ENCODE data around the gene TRMU. TPM values are rescaled to one million over a fixed set of nuclear protein-coding genes. Genes with fewer than 3 reads are reported as not detected.

The TRMU gene
- total RNA-seq, 3 donors from 2014 or later: 40.5 to 41.5 (median 41.2) TPM

DNA sequence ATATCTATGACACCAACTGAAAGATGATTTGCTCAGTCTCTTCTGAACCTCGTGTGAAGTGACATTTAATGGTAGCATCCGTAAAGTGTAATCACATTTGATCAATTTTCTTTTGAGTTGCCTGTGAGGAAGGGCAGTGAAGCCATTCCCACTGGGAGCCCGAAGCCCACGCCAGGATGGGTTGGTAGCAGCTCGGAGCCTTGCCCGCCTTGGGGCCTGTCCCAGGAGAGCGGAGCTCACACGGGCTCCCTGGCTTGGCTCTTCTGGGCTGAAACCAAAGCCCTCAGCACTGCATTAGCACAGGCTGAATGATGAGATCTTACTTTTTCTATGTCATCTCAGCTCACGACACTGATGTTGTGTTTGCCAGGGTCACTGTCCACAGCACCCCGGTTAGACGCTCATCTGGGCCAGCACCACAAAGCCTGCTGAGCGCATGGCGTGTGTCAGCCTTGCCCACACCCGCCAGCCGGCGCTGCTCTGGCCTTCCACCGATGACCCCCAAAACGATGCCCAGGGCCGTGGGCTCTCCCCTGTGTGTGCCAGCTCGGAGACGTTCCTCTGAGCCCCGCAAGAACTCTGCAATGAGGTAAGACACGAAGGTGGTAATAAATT lies 9.3 kb upstream of the TRMU start:
- no peaks in the 10 kb centered on the region for H3K9me3 ChIP-seq
- H3K4me1 ChIP-seq (ENCODE audit: low read depth): no peaks in the 10 kb centered on the region
- DNase-seq (no peak), ATAC-seq (no peak)
- H3K36me3 ChIP-seq (ENCODE audit: low read depth): no peaks in the 10 kb centered on the region
- TF ChIP-seq, protein P1, sequence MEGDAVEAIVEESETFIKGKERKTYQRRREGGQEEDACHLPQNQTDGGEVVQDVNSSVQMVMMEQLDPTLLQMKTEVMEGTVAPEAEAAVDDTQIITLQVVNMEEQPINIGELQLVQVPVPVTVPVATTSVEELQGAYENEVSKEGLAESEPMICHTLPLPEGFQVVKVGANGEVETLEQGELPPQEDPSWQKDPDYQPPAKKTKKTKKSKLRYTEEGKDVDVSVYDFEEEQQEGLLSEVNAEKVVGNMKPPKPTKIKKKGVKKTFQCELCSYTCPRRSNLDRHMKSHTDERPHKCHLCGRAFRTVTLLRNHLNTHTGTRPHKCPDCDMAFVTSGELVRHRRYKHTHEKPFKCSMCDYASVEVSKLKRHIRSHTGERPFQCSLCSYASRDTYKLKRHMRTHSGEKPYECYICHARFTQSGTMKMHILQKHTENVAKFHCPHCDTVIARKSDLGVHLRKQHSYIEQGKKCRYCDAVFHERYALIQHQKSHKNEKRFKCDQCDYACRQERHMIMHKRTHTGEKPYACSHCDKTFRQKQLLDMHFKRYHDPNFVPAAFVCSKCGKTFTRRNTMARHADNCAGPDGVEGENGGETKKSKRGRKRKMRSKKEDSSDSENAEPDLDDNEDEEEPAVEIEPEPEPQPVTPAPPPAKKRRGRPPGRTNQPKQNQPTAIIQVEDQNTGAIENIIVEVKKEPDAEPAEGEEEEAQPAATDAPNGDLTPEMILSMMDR (IDR thresholded peaks at IDR 0.05): no peak
- intact Hi-C loops (cut with DNase I, micrococcal nuclease): no loop called here
- H3K4me3 ChIP-seq: no peak overlapping the region

DNA sequence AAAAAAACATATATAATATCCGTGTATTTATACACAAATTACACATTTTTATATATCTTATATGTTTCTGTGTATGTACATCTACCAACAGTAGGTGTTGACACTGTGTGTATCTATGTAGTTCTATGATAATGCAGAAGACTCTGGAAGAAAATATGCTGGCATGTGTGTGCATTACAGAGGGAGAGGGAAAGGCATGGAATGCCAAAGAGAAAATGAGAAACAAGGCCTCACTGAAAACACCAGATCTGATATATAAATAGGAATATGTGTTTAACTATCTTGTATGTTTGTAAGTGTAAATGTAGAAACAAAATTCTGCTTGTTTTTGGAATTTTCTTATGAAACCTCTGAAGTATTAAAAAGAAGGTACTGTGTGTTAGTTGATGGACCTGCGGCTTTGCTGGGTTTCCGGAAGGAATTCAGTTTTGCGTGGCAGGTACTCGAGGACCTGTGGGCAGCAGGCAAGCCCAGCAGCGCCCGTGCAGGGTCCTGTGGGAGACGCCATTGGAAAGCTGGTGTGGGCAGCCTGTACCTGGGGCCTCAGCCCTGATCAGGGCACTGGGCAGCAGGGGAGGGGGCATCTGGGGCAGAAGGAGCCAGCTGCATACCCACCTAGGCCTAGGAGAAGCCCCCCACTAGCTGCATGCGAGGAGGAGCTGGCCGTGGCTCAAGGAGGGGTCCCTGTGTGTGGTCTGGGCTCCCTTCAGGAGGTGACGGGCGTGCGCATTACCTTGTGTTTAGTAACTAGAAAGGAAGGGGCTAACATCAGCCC lies 7.6 kb upstream of the TRMU start:
- Histone ChIP-seq H3K36me3 (ENCODE audit: low read depth) (no peaks in the 10 kb centered on the region), H3K4me1 (ENCODE audit: low read depth) (no peaks in the 10 kb centered on the region), H3K9me3 (no peaks in the 10 kb centered on the region), H3K4me3 (no peak overlapping the region)
- DNase-seq (no peak), ATAC-seq (no peak)
- TF ChIP-seq, protein P1 (IDR thresholded peaks at IDR 0.05): no peak
- intact Hi-C loops (cut with DNase I, micrococcal nuclease): no loop called here

DNA sequence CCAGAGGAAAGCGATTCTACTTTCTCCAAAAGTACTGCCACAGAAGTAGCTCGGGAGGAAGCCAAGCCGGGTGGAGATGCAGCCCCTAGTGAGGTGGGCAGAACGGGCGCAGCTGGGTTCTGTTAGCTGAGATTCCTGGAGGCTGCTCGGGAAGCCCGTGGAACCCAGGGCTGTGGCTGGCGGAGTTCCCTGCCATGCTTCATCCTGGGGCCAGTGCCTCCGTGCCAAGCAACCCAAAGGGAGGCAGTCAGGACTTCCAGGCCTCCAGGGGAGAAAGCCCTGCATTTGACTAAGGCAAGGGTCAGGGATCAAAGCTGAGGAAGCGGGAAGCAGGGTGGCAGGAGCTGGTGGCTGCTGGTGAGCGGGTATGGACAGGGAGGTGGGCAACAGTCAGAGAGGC lies 6.7 kb upstream of the TRMU start:
- intact Hi-C loops (cut with DNase I, micrococcal nuclease): no loop called here
- TF ChIP-seq, protein P1 (IDR thresholded peaks at IDR 0.05): no peak
- Histone ChIP-seq H3K4me3 (no peak overlapping the region), H3K36me3 (ENCODE audit: low read depth) (no peaks in the 10 kb centered on the region), H3K9me3 (no peaks in the 10 kb centered on the region), H3K4me1 (ENCODE audit: low read depth) (no peaks in the 10 kb centered on the region)
- ATAC-seq (no peak), DNase-seq (no peak)

DNA sequence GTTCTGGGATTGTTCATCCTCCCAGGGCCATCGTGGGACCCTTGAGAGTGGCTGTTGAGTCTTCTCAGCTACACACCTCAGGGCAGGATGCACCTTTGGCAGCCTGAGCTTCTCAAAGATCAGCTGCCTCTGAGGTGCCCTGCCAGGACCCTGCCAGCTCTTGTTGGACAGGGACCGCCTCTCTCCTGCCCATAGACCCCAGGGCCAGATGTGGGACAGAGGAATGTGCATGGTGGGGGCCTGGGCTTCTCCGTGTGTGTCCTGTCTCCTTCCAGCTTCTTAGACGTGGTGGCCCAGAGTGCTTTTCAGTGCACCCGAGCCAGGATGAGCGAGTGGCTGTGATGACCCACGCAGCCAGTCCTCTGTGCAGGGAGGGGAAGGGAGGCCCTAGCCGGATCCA lies 5.9 kb upstream of the TRMU start:
- ATAC-seq (no peak), DNase-seq (no peak)
- no peaks in the 10 kb centered on the region for H3K36me3 ChIP-seq (ENCODE audit: low read depth)
- H3K4me3 ChIP-seq: no peak overlapping the region
- TF ChIP-seq, protein P1 (IDR thresholded peaks at IDR 0.05): no peak
- intact Hi-C loops (cut with DNase I, micrococcal nuclease): no loop called here
- H3K4me1 ChIP-seq (ENCODE audit: low read depth): no peaks in the 10 kb centered on the region
- no peaks in the 10 kb centered on the region for H3K9me3 ChIP-seq

DNA sequence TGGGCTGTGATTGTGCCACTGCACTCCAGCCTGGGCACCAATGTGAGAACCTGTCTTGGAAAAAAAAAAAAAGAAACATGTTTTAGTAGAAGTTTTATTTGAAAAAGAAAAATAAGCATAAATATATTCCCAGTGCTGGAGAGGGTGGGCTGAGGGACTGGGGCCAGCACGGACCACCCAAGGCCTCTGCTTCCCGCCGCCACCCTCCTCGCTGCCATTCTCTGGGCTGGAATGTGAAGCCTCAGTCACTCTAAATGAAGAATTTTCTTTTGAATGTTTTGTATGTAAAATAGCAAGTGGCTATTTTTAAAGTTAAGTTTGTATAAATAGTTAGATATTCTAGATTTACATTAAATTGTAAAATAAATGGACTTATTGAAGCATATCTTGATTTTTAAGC lies 5.1 kb upstream of the TRMU start:
- Histone ChIP-seq H3K36me3 (ENCODE audit: low read depth) (no peaks in the 10 kb centered on the region), H3K4me3 (no peak overlapping the region), H3K4me1 (ENCODE audit: low read depth) (no peaks in the 10 kb centered on the region), H3K9me3 (no peaks in the 10 kb centered on the region)
- TF ChIP-seq, protein P1 (IDR thresholded peaks at IDR 0.05): no peak
- intact Hi-C loops (cut with DNase I, micrococcal nuclease): no loop called here
- DNase-seq (no peak), ATAC-seq (no peak)
